ENCODE results near the gene MLLT1. TPM values are rescaled to one million over a fixed set of nuclear protein-coding genes. Genes with fewer than 3 reads are reported as not detected.

The MLLT1 gene
- total RNA-seq, 1 experiment from 2014 or later = 55.0 TPM

DNA sequence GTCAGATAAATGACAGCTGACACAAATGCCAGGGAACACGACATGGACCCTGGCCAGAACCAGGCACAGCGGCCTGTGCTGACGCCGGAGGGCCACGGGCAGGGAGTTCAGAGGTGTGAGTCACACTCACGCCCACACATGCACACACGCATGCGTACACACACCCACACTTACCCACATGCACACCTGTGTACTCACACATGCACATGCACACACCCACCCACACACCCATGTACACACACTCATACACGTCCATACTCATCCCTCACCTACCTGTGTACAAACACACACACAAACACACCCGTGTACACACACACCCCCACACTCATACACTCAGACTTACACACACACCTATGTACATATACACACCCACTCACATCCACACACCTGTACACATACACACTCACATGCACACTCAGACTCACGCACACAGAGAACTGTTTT lies 40.4 kb downstream of the MLLT1 start (continued):
- TF ChIP-seq SRF (IDR thresholded peaks at IDR 0.05; ENCODE audit: low read depth) (no peak), POLR2AphosphoS5 (IDR thresholded peaks at IDR 0.05; ENCODE audit: low read depth, low read length) (no peak), SP1 (IDR thresholded peaks at IDR 0.05; ENCODE audit: low read depth) (no peak)

DNA sequence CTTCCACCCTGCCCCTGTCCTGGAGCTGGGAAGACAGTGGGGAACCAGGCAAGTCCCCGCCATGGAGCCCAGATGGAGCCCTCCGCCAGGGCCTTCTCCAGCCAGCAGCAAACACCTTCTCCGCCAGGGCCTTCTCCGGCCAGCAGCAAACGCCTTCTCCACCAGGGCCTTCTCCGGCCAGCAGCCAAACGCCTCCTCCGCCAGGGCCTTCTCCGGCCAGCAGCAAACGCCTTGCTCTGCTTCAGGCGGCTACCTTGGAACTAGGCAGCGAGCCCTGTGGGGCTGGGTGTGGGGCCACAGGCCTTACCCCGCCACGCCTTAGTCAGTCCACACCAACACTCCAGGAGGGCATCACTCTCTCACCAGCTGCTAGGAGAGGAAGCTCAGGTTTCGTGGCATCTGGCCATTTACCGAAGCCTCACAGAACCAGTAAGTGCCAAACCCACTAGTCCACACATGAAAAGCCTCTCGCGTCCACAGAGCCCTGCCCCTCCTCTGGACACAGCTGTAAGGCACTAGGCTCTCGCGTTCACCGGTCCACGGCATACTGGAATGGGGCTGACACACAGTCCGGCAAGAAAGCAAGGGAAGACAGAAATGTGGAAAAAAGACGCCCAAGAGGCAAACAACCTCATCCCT lies 41.0 kb downstream of the MLLT1 start:
- Histone ChIP-seq H3K27ac (ENCODE audit: low read depth, low read length) (no peak overlapping the region), H3K4me2 (ENCODE audit: low read length) (no peak overlapping the region), H2AFZ (ENCODE audit: low read depth, low read length, poor library complexity, severe bottlenecking) (no peak overlapping the region), H3K4me1 (ENCODE audit: control insufficient read depth in 1 of 2, insufficient read depth in 2 of 2, low read length in 2 of 2) (peaks cover 0 to 8% of the 10 kb centered on the region in 2 experiments; a peak in 2 of 4 replicates), H3K9ac (ENCODE audit: low read length) (no peak overlapping the region), H3K9me2 (ENCODE audit: insufficient read depth) (no peaks in the 10 kb centered on the region), H3K79me2 (ENCODE audit: insufficient read depth, low read length) (peaks cover 84% of the 10 kb centered on the region), H3K27me3 (ENCODE audit: insufficient read depth, low read length) (no peaks in the 10 kb centered on the region), H3K9me3 (ENCODE audit: control insufficient read depth in 1 of 2, insufficient read depth in 1 of 2, low read depth in 1 of 2, low read length in 2 of 2) (no peaks in the 10 kb centered on the region), H3K4me3 (replicated peaks in 1 of 2; ENCODE audit: low read depth in 1 of 2, low read length in 2 of 2) (no peak overlapping the region), H4K20me1 (ENCODE audit: insufficient read depth) (no peaks in the 10 kb centered on the region), H3K36me3 (ENCODE audit: control insufficient read depth in 1 of 2, insufficient read depth in 2 of 2, low read length in 2 of 2) (no peaks in the 10 kb centered on the region)
- POLR2A ChIA-PET = no interaction called here
- intact Hi-C loops (cut with micrococcal nuclease) = no loop called here
- no TSS peak for BruUV-seq (replicated peaks)
- no peak for TF ChIP-seq CEBPB (IDR thresholded peaks at IDR 0.05; ENCODE audit: low read depth)
- ATAC-seq (no peak), DNase-seq (ENCODE audit: low read depth, low spot score) (no peak)
- CTCF ChIA-PET = no interaction called here
- RAD21 ChIA-PET (ENCODE audit: low non-redundant PET in 1 of 2, low total read pairs in 2 of 2, uncharacterized antibody in 2 of 2, unreplicated experiment in 2 of 2) = no interaction called here

DNA sequence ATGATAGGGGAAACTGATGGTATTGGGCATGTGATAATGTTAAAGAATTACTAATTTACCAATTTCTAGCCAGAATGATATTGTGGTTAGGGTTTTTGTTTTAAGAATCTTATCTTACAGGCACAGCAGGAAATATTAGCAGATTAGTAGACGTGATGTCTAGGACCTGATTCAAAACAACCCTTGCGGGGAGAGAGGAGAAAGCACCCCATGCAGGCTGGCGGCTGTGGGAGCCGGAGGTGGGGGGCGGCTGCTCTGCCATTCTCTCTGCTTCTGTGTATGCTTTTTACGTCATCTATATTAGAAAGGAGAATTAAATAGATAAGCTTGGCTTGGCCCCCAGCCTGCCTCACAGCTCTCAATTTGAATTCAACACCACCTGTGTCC lies 41.5 kb downstream of the MLLT1 start:
- intact Hi-C loops (cut with micrococcal nuclease) = no loop called here
- peaks cover 80% of the 10 kb centered on the region for H3K79me2 ChIP-seq (ENCODE audit: insufficient read depth, low read length)
- CTCF ChIA-PET = no interaction called here

More for the DNA sequence above, 41.5 kb downstream of the MLLT1 start:
- TF ChIP-seq, protein P1, sequence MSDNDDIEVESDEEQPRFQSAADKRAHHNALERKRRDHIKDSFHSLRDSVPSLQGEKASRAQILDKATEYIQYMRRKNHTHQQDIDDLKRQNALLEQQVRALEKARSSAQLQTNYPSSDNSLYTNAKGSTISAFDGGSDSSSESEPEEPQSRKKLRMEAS (IDR thresholded peaks at IDR 0.05) = no peak
- TF ChIP-seq, protein P2, sequence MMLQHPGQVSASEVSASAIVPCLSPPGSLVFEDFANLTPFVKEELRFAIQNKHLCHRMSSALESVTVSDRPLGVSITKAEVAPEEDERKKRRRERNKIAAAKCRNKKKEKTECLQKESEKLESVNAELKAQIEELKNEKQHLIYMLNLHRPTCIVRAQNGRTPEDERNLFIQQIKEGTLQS (IDR thresholded peaks at IDR 0.05) = no peak
- TF ChIP-seq ZFX (IDR thresholded peaks at IDR 0.05) (no peak), JUND (IDR thresholded peaks at IDR 0.05) (no peak)
- TF ChIP-seq, protein P3, sequence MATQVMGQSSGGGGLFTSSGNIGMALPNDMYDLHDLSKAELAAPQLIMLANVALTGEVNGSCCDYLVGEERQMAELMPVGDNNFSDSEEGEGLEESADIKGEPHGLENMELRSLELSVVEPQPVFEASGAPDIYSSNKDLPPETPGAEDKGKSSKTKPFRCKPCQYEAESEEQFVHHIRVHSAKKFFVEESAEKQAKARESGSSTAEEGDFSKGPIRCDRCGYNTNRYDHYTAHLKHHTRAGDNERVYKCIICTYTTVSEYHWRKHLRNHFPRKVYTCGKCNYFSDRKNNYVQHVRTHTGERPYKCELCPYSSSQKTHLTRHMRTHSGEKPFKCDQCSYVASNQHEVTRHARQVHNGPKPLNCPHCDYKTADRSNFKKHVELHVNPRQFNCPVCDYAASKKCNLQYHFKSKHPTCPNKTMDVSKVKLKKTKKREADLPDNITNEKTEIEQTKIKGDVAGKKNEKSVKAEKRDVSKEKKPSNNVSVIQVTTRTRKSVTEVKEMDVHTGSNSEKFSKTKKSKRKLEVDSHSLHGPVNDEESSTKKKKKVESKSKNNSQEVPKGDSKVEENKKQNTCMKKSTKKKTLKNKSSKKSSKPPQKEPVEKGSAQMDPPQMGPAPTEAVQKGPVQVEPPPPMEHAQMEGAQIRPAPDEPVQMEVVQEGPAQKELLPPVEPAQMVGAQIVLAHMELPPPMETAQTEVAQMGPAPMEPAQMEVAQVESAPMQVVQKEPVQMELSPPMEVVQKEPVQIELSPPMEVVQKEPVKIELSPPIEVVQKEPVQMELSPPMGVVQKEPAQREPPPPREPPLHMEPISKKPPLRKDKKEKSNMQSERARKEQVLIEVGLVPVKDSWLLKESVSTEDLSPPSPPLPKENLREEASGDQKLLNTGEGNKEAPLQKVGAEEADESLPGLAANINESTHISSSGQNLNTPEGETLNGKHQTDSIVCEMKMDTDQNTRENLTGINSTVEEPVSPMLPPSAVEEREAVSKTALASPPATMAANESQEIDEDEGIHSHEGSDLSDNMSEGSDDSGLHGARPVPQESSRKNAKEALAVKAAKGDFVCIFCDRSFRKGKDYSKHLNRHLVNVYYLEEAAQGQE (IDR thresholded peaks at IDR 0.05; ENCODE audit: low read depth) = no peak
- DNase-seq (ENCODE audit: low read depth, low spot score) (no peak), ATAC-seq (no peak)
- Histone ChIP-seq H3K4me2 (ENCODE audit: low read length) (no peak overlapping the region), H3K27ac (ENCODE audit: low read depth, low read length) (no peak overlapping the region), H3K4me3 (replicated peaks in 1 of 2; ENCODE audit: low read depth in 1 of 2, low read length in 2 of 2) (no peak overlapping the region), H3K27me3 (ENCODE audit: insufficient read depth, low read length) (no peaks in the 10 kb centered on the region), H3K36me3 (ENCODE audit: control insufficient read depth in 1 of 2, insufficient read depth in 2 of 2, low read length in 2 of 2) (no peaks in the 10 kb centered on the region), H3K9me2 (ENCODE audit: insufficient read depth) (no peaks in the 10 kb centered on the region), H4K20me1 (ENCODE audit: insufficient read depth) (no peaks in the 10 kb centered on the region), H3K4me1 (ENCODE audit: control insufficient read depth in 1 of 2, insufficient read depth in 2 of 2, low read length in 2 of 2) (peaks cover 0 to 8% of the 10 kb centered on the region in 2 experiments; a peak in 2 of 4 replicates), H2AFZ (ENCODE audit: low read depth, low read length, poor library complexity, severe bottlenecking) (no peak overlapping the region), H3K9ac (ENCODE audit: low read length) (no peak overlapping the region), H3K9me3 (ENCODE audit: control insufficient read depth in 1 of 2, insufficient read depth in 1 of 2, low read depth in 1 of 2, low read length in 2 of 2) (no peaks in the 10 kb centered on the region)
- no TSS peak for BruUV-seq (replicated peaks)
- POLR2A ChIA-PET = no interaction called here
- RAD21 ChIA-PET (ENCODE audit: low non-redundant PET in 1 of 2, low total read pairs in 2 of 2, uncharacterized antibody in 2 of 2, unreplicated experiment in 2 of 2) = no interaction called here
